Testis (tissue), 3 donors: ENCODE data around the gene ARHGEF28. TPM values are rescaled to one million over a fixed set of nuclear protein-coding genes. Genes with fewer than 3 reads are reported as not detected.

Experiments used
- DNase-seq: peaks from one replicate; pipeline ENCODE4 v3.0.0-alpha.2; 2019
- H3K27ac ChIP-seq, 2 donors: fragments of 200-600 bp; sonication (generic); one replicate each; pipeline ENCODE4 v1.5.1; 2019
- H3K27me3 ChIP-seq: fragments of 200-600 bp; sonication (generic); one replicate; pipeline ENCODE4 v1.5.1; 2019
- H3K36me3 ChIP-seq: fragments of 200-600 bp; sonication (generic); one replicate; pipeline ENCODE4 v1.5.1; 2017; ENCODE audit warnings: low read depth; ENCODE audit errors: missing control alignments
- H3K4me1 ChIP-seq: fragments of 200-600 bp; sonication (generic); one replicate; pipeline ENCODE4 v1.5.1; 2019
- H3K4me3 ChIP-seq, 2 donors: fragments of 200-600 bp; sonication (generic); one replicate each; pipeline ENCODE4 v1.5.1; 2017 to 2019
- H3K9me3 ChIP-seq: fragments of 200-600 bp; sonication (generic); one replicate; pipeline ENCODE4 v1.5.1; 2017
- CTCF ChIP-seq, 3 experiments: fragments of 450-650 bp in 2 of 3; fragments of 200-600 bp in 1 of 3; sonication (generic) in 1 of 3; IDR thresholded peaks; one replicate each; pipeline ENCODE4 v1.5.1; 2016 to 2019; ENCODE audit warnings: antibody characterized with exemption in 3 of 3, mild to moderate bottlenecking in 2 of 3, moderate library complexity in 1 of 3
- POLR2A ChIP-seq: fragments of 450-650 bp; IDR thresholded peaks from one replicate; pipeline ENCODE4 v1.6.1; 2017; ENCODE audit warnings: antibody characterized with exemption, mild to moderate bottlenecking, moderate library complexity
- WGBS, 2 donors: methylation state at CpG; one replicate each; pipeline ENCODE4 v1.1.5; 2018; 5-methylcytosine and 5-hydroxymethylcytosine counted together
- intact Hi-C: fragments of 100-400 bp; cut with DNase I; formaldehyde crosslinking; loops from one replicate; pipeline ENCODE4 v1.15.1; 2023; ENCODE audit warnings: low total_unique reads
- polyA plus RNA-seq: library from polyadenylated mRNA; stranded (reverse); fragments of 350-450 nt; fragmentation: Illumina TruSeq; extraction: RNeasy Lipid Tissue Mini Kit (QIAGEN cat#74804); gene quantifications from one replicate; pipeline ENCODE4 v1.2.3, GENCODE V29; 2014; ENCODE audit warnings: low read depth, low replicate concordance; ENCODE audit not compliant: insufficient read depth
- total RNA-seq, 2 donors: library from RNA; depleted of rRNA; stranded (reverse); fragments of >200 nt; gene quantifications; one replicate each; pipeline ENCODE4 v1.2.3, GENCODE V29; 2016

Gene ARHGEF28
- total and polyA plus RNA-seq, 3 donors from 2014 or later = 3.9 to 8.7 (median 8.0) TPM

GRCh38 chr5:73599380-73599779 is 26.6 kb upstream of the ARHGEF28 start:
- Histone ChIP-seq H3K4me3 (no peak overlapping the region), H3K27ac (no peak overlapping the region), H3K36me3 (no peaks in the 10 kb centered on the region), H3K27me3 (no peaks in the 10 kb centered on the region), H3K4me1 (no peaks in the 10 kb centered on the region), H3K9me3 (no peaks in the 10 kb centered on the region)
- TF ChIP-seq CTCF (IDR thresholded peaks at IDR 0.05) (no peak), POLR2A (no peak)
- WGBS, 2 donors = 90 to 91% methylated on average over 3 of the region's 3 CpGs
- intact Hi-C loops = no loop called here
- no peak for DNase-seq

- Histone ChIP-seq H3K4me3 (no peak overlapping the region), H3K4me1 (peaks cover 9% of the 10 kb centered on the region), H3K9me3 (no peaks in the 10 kb centered on the region), H3K27me3 (no peaks in the 10 kb centered on the region), H3K36me3 (no peaks in the 10 kb centered on the region), H3K27ac (no peak overlapping the region)
- WGBS, 2 donors = 90 to 94% methylated on average over 5 of the region's 5 CpGs
- intact Hi-C loops = no loop called here
- TF ChIP-seq CTCF (IDR thresholded peaks at IDR 0.05) = no peak
- TF ChIP-seq POLR2A = no peak
- DNase-seq = no peak
These were observed 22.0 kb upstream of the ARHGEF28 start for GRCh38 chr5:73603998-73604397.

GRCh38 chr5:73605223-73606087 is 20.5 kb upstream of the ARHGEF28 start:
- 80 to 86% methylated on average over 8 of the region's 8 CpGs for WGBS, 2 donors
- intact Hi-C loops = no loop called here
- Histone ChIP-seq H3K27ac (no peak overlapping the region), H3K4me1 (peaks cover 9% of the 10 kb centered on the region), H3K4me3 (no peak overlapping the region), H3K27me3 (no peaks in the 10 kb centered on the region), H3K36me3 (no peaks in the 10 kb centered on the region), H3K9me3 (no peaks in the 10 kb centered on the region)
- no peak for DNase-seq
- TF ChIP-seq CTCF (IDR thresholded peaks at IDR 0.05) = no peak
- TF ChIP-seq POLR2A = no peak

- H3K4me1 ChIP-seq = peaks cover 9% of the 10 kb centered on the region
- H3K27ac ChIP-seq = no peak overlapping the region
- no peak overlapping the region for H3K4me3 ChIP-seq
- intact Hi-C loops = no loop called here
- H3K36me3 ChIP-seq = no peaks in the 10 kb centered on the region
- 23 to 37% methylated on average over 3 of the region's 3 CpGs for WGBS, 2 donors
- no peaks in the 10 kb centered on the region for H3K27me3 ChIP-seq
- no peak for DNase-seq
- TF ChIP-seq POLR2A (no peak), CTCF (IDR thresholded peaks at IDR 0.05) (no peak)
- H3K9me3 ChIP-seq = no peaks in the 10 kb centered on the region
These were observed 19.7 kb upstream of the ARHGEF28 start for GRCh38 chr5:73606206-73606753.
